GM21737 (cell line): ENCODE data around the gene IL21R.
"Not testable (repeated sequence)": the region's sequence is repeated elsewhere in the genome, so short reads cannot be mapped to it uniquely, and the experiment has no call there.

Experiments used
- ATAC-seq: cut with Tn5 transposase; IDR thresholded peaks from one replicate; pipeline ENCODE4 v1.9.1; 2021; ENCODE audit warnings: mild to moderate bottlenecking, moderate library complexity; ENCODE audit not compliant: unreplicated experiment

Gene IL21R

DNA sequence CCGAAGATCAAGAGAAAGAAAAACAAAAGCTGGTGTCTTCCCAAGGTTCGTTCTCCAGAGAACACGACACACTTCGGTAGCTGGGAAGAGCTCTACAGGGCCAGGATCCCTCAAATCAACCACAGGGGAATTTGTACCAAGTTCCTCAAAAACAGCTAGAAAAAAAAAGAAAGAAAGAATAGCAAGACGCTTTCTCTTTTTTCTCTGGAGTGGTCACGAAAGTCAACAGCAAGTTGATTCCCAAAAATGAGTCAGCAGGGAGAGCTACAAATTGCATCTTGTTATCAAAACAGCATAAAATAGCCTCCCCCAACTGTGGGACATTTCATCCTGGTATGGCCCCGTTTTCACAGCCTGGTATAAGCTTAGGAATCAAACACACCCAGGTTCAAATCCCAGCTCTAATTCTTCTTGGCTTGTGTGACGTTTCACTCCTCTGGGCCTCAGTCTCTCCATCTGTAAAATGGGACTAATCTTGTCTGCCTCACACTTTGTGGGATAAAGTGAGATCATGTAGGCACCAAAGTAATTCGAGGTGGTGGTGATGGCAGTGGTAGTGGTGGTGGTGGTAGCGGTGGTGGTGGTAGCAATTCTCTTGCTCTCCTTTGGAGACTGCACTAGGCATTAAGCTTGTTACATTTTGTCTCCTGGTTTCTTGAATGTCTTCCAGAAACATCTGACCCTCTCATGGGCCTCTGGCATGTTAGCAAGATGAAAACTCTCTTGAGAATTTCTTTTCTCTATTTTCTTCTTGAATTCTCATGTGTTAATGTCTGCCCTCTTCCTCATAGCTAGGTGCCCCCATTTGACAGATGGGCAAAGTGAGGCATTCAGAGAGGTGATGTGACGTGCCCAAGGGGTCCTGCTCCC, 988 bp upstream of the IL21R start:
- ATAC-seq = no peak

- ATAC-seq = no peak
Measured at GRCh38 chr16:27402569-27402963, 592 bp downstream of the IL21R start.

- ATAC-seq = no peak
Measured at GRCh38 chr16:27402964-27403600, 1.1 kb downstream of the IL21R start.

GRCh38 chr16:27403601-27403992, 1.6 kb downstream of the IL21R start:
- no peak for ATAC-seq

DNA sequence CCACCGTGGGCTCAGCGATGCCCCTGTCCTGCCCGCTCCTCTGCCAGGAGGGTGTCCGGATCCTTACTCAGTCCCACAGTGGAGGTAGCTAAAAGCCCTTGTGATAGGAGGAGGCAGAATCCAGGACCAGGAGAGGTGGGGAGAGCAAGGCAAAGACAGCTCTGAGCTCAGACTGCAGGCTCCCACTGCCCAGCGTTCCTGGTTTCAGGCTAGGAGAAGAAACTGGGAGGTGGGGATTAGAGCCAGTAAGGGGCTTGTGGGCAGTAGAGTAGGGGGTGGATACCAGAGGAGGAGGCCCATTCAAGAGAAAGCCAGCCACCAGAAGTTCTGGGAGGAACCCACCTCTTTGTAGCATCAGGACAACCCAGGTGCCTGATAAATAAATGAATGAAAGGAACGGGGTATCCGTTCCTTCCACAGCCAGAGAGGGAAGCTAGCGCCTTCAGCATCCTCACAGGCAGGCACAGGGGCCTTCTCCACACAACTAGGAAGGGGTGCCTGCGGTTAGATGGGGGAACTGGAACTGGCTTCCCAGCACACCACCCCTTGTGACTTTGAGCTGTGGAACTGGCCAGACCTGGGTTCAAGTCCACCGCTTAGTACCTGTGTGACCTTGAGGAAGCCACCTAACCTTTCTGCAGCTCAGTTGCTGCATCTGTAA, 2.3 kb downstream of the IL21R start:
- no peak for ATAC-seq

DNA sequence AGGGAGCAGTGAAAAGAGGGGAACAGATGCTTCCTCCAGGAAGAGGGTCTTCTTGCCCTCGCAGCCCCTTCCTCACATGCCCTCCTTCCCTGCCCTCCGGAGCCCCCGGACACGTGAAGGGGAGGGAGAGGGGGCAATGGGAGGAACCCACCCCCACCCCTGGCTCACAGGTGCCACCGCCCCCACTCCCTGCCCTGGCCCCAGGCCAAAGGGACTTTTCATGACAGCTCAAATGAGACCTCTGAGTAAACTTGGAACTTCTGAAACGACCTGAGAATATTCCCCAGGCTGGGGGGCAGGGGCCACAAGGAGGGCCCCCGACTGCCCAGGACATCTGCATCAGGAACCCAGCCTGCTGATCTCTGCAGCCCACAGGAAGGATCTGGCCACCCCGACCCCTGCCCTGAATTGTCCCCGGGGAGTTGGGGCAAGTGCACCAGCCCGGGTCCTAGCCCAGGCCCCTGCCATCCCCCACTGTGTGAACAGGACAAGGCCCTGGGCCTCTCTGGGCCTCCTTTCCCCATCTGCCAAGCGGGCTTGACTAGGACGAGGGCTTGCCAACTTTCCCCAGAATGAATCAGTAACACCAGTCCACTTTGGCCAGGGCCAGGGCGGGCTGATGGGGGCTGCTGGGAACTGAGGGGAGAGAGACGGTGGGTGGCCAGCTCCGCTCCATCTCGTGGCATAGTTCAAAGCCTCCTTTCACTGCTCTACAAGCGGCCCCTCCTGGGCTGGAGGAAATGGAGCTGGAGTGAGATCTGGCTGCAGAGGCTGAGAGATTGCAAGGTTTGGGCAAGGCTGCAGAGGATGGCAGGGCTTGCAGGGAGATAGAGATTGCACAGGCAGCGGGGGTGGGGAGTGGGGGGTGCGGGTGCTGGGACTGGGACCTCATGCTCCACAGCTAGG, 3.8 kb downstream of the IL21R start:
- no peak for ATAC-seq

GRCh38 chr16:27406511-27407128, 4.6 kb downstream of the IL21R start:
- no peak for ATAC-seq

- ATAC-seq = no peak
Measured at GRCh38 chr16:27407133-27407532, 5.2 kb downstream of the IL21R start.

- ATAC-seq = no peak
Measured at GRCh38 chr16:27408012-27408601, 6.1 kb downstream of the IL21R start.

DNA sequence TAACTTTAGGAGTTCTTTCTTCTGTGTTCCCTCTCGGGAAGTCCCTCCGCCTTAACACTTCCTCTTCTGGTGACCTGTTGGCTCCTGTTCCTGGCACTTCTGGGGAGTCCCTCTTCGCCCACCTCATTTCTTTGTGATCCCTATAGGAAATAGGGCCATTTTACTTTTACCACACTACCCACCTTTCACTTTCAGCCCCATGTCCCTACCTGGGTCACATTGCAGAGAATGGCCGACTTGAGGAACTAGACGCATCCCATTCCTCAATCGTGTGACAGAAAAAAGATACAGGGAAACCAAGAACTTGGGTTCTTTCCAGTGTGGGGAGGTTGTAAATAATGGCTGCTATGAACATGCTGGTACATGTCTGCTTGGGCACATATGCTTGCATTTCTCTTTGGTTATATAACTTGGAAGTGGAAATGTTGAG, 6.6 kb downstream of the IL21R start:
- no peak for ATAC-seq

GRCh38 chr16:27409958-27410357, 8.0 kb downstream of the IL21R start:
- not testable (repeated sequence) for ATAC-seq

GRCh38 chr16:27410761-27411160, 8.8 kb downstream of the IL21R start:
- no peak for ATAC-seq

GRCh38 chr16:27413956-27414355, 12.0 kb downstream of the IL21R start:
- no peak for ATAC-seq

DNA sequence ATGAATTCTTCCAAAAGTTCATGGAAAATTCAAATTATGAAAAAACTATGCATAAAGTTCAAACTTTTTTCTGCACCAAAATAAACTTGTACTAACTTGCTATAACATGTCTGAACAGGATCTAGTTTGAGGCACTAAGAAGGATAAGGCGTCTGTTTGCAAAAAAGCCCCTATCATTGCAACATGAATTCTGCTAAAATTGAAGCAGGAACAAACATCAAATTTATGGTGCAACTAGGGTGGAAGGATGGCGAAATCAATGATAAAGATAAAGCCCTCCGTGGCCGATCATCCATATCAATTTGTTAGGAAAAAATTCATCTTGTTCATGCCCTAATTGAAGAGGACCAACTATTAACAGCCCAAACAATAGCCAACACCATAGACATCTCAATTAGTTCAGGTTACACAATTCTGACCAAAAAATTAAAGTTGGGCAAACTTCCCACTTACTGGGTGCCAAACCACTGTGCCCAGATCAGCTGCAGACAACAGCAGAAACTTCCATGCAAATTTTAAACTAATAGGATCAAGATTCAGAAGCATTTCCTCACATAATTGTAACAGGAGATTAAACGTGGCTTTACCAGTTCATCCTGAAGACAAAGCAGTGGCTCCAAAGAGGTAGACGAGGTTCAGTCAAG, 12.9 kb downstream of the IL21R start:
- ATAC-seq = no peak

DNA sequence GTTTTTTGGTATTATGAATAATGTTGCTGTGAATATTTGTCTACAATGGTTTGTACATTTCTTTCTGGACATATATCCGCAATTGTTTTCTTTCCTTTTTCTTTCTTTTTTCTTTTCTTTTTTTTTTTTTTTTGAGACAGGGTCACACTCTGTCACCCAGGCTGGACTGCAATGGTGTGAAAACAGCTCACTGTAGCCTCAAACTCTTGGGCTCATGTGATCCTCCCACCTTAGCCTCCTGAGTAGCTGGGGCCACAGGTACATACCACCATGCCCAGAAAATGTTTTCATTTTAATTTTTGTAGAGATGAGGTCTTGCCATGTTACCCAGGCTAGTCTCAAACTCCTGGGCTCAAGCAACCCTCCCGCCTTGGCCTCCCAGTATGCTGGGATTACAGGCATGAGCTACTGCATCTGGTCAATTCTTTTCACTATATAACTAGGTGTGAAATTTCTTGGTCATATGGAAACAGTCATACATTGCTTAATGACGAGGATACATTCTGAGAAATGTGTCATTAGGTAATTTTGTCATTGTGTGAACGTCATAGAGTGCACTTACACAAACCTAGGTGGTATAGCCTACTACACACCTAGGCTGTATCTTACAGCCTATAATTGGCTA, 15.2 kb downstream of the IL21R start:
- ATAC-seq = no peak

- no peak for ATAC-seq
Measured at GRCh38 chr16:27421961-27422740, 20.2 kb downstream of the IL21R start.

DNA sequence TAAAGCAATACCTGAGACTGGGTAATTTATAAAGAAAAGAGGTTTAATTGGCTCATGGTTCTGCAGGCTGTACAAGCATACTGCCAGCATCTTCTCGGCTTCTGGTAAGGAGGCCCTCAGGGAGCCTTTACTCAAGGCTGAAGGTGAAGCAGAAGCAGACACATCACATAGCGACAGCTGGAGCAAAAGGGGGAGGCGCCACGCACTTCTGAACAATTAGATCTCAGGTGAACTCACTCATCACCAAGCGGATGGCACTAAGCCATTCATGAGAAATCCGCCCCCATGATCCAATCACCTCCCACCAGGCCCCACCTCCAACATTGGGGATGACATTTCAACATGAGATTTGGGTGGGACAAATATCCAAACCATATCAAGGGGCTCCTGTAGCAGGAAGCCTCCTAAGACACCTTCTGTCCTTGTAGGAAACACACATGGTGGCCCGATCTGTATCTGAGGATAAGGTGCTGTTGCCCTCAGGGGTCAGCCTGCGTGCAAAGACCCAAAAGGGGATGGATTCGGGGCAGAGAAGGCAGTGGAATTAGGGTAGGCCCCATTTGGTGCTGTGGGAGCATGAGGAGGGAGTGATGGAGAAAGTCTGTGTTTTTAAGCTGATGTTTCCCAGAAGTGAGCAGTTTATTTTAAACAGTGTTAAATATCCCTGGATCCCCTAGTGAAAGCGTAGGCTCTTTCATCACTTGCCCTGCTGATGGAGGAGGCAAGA, 23.0 kb downstream of the IL21R start:
- ATAC-seq = no peak

GRCh38 chr16:27425961-27426360, 24.0 kb downstream of the IL21R start:
- no peak for ATAC-seq
